NCI-H187 treated with DMSO at 0.1 percent for 48 hours (cell line): Measurements from ENCODE around the gene EXOC3.

Experiments used
- DNase-seq: peaks from one replicate; lab custom pipeline; 2025; lab: John Stamatoyannopoulos, UW

The EXOC3 gene

GRCh38 chr5:457195-457961 is 14.4 kb downstream of the EXOC3 start:
- no peak for DNase-seq

GRCh38 chr5:458547-459353 is 15.8 kb downstream of the EXOC3 start:
- DNase-seq, result no peak

- no peak for DNase-seq
Measured at GRCh38 chr5:459562-460272, 16.7 kb downstream of the EXOC3 start.

GRCh38 chr5:460273-460625 is 17.3 kb downstream of the EXOC3 start:
- no peak for DNase-seq

- DNase-seq, result no peak
Measured at GRCh38 chr5:462051-462481, 19.1 kb downstream of the EXOC3 start.

- DNase-seq, result no peak
Measured at GRCh38 chr5:463301-463700, 20.3 kb downstream of the EXOC3 start.

GRCh38 chr5:463952-464351 is 21.0 kb downstream of the EXOC3 start:
- no peak for DNase-seq

GRCh38 chr5:464446-464842 is 21.5 kb downstream of the EXOC3 start:
- DNase-seq, result no peak

- no peak for DNase-seq
Measured at GRCh38 chr5:464843-465590, 22.0 kb downstream of the EXOC3 start.

- no peak for DNase-seq
Measured at GRCh38 chr5:465591-466403, 22.8 kb downstream of the EXOC3 start.

GRCh38 chr5:466661-467310 is 23.8 kb downstream of the EXOC3 start:
- DNase-seq, result no peak

GRCh38 chr5:468401-468800 is 25.4 kb downstream of the EXOC3 start:
- DNase-seq, result no peak

- no peak for DNase-seq
Measured at GRCh38 chr5:469752-470483, 26.9 kb downstream of the EXOC3 start.

GRCh38 chr5:470961-471749 is 28.2 kb downstream of the EXOC3 start:
- DNase-seq, result no peak

GRCh38 chr5:471750-472058 is 28.7 kb downstream of the EXOC3 start:
- DNase-seq, result no peak

- DNase-seq, result no peak
Measured at GRCh38 chr5:472076-472655, 29.2 kb downstream of the EXOC3 start.

GRCh38 chr5:472656-473550 is 29.9 kb downstream of the EXOC3 start:
- peak; percentile 13 for DNase-seq
